ENCODE data around the gene USP24. TPM values are rescaled to one million over a fixed set of nuclear protein-coding genes. Genes with fewer than 3 reads are reported as not detected.

USP24 gene
- total RNA-seq, 1 donor from 2014 or later, result 57.1 TPM

DNA sequence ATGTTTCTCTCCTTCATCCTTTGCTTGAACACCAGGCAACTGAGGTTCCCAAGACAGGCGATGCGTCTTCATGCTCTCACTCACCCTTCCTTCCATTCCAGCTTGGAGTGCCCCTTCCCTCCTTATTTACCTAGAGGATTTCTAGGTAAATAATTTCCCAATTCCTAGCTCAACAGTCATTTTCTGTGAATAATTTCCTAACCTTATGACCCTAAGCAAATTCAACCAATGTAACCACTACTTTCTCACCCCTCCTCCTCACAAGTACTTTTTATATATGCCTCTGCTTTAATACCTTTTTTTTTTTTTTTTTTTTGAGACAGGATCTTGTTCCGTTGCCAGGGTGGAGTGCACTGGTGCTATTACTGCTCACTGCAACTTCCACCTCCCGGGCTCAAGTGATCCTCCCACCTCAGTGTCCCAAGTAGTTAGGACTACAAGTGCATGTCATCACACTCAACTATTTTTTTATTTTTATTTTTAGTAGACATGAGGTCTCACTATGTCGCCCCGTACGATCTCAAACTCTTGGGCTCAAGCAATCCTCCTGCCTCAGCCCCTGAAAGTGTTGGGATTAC, 86.7 kb downstream of the USP24 start:
- Mint-ChIP-seq H3K4me3 (ENCODE audit: low read depth) (no peak overlapping the region), H3K36me3 (ENCODE audit: insufficient read depth) (peaks cover 50% of the 10 kb centered on the region), H3K4me1 (ENCODE audit: low read depth) (peaks cover 5% of the 10 kb centered on the region), H3K9me3 (ENCODE audit: low read depth) (peaks cover 9% of the 10 kb centered on the region), H3K27ac (peak overlapping the region; percentile 40), H3K27me3 (no peaks in the 10 kb centered on the region)
- TF ChIP-seq, protein P1, sequence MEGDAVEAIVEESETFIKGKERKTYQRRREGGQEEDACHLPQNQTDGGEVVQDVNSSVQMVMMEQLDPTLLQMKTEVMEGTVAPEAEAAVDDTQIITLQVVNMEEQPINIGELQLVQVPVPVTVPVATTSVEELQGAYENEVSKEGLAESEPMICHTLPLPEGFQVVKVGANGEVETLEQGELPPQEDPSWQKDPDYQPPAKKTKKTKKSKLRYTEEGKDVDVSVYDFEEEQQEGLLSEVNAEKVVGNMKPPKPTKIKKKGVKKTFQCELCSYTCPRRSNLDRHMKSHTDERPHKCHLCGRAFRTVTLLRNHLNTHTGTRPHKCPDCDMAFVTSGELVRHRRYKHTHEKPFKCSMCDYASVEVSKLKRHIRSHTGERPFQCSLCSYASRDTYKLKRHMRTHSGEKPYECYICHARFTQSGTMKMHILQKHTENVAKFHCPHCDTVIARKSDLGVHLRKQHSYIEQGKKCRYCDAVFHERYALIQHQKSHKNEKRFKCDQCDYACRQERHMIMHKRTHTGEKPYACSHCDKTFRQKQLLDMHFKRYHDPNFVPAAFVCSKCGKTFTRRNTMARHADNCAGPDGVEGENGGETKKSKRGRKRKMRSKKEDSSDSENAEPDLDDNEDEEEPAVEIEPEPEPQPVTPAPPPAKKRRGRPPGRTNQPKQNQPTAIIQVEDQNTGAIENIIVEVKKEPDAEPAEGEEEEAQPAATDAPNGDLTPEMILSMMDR (IDR thresholded peaks at IDR 0.05; ENCODE audit: unreplicated experiment), result no peak
- no peak for DNase-seq (ENCODE audit: low spot score, unreplicated experiment)

DNA sequence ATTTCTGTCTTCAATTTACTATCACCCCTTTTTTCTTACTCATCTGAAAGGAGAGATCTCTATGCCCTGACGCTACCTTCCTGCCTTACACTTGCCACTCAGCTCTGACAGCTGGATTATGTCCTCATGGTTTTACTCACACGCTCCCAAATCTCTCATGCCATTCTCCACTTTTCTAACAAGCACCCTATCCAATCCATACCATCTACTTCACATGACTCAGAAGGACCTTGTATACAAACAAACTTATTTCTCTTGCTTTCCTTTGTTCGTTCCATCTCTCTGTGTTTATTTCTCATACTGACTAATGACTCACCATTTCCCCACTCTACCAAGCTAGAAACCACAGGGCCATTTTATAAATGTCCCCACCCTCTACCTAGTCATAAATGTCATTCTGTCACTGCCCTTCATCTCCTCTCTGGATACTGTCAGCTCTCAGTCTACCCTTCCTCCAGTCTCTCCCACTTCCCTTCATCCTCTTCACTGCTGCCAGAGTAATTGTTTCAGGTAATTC, 87.3 kb downstream of the USP24 start:
- Mint-ChIP-seq H3K36me3 (ENCODE audit: insufficient read depth) (peaks cover 54% of the 10 kb centered on the region), H3K27me3 (no peaks in the 10 kb centered on the region), H3K4me3 (ENCODE audit: low read depth) (no peak overlapping the region), H3K9me3 (ENCODE audit: low read depth) (peaks cover 9% of the 10 kb centered on the region), H3K27ac (no peak overlapping the region), H3K4me1 (ENCODE audit: low read depth) (peaks cover 5% of the 10 kb centered on the region)
- TF ChIP-seq, protein P1 (IDR thresholded peaks at IDR 0.05; ENCODE audit: unreplicated experiment), result no peak
- no peak for DNase-seq (ENCODE audit: low spot score, unreplicated experiment)

DNA sequence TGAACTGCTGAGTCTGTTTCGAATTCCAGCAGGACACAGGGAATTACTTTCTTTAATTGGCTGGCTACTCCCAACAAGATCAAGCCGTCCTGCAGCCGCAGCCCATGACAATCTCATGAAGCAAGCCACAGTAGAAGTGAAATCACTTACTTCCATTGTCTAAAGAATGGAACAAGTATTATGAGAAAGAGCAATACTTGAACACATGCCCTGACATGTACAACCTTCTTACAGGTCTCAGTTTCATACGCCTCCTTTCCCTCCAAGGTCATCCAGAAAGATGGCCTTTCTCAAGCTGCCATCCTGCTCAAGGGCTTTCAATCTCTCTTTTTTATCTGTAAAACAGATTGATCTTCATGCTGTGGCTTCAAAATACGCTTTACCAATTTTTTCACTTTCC, 90.7 kb downstream of the USP24 start:
- no peak overlapping the region for H3K27ac Mint-ChIP-seq
- TF ChIP-seq, protein P1 (IDR thresholded peaks at IDR 0.05; ENCODE audit: unreplicated experiment), result no peak

DNA sequence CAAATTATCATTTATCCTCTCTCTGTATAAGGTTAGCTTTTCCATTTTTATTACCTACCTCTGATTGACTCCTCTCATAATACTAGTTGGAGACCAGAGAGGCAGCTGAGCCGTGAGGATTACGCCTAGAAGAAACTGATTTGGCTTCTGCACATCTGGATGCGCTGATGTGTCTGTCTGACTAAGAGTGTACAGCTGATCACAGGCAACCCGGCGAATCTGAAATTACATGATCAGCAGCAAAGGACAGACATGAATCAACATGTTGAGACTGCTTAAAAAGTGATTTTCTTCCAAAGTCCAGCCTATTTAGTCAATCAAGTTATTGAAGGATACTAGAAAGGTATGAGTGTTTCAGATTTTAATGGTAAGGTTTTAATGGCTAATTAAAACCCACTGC, 94.6 kb downstream of the USP24 start:
- Mint-ChIP-seq H3K27ac (no peak overlapping the region), H3K36me3 (ENCODE audit: insufficient read depth) (peaks cover 74% of the 10 kb centered on the region), H3K4me3 (ENCODE audit: low read depth) (no peak overlapping the region), H3K9me3 (ENCODE audit: low read depth) (peaks cover 16% of the 10 kb centered on the region), H3K4me1 (ENCODE audit: low read depth) (no peaks in the 10 kb centered on the region), H3K27me3 (no peaks in the 10 kb centered on the region)
- TF ChIP-seq, protein P1 (IDR thresholded peaks at IDR 0.05; ENCODE audit: unreplicated experiment), result no peak
- DNase-seq (ENCODE audit: low spot score, unreplicated experiment), result no peak

More for the DNA sequence above, 90.7 kb downstream of the USP24 start:
- H3K9me3 Mint-ChIP-seq (ENCODE audit: low read depth), result peaks cover 9% of the 10 kb centered on the region
- H3K36me3 Mint-ChIP-seq (ENCODE audit: insufficient read depth), result peaks cover 66% of the 10 kb centered on the region
- H3K4me1 Mint-ChIP-seq (ENCODE audit: low read depth), result peaks cover 5% of the 10 kb centered on the region
- no peak for DNase-seq (ENCODE audit: low spot score, unreplicated experiment)
- no peak overlapping the region for H3K4me3 Mint-ChIP-seq (ENCODE audit: low read depth)
- H3K27me3 Mint-ChIP-seq, result no peaks in the 10 kb centered on the region

DNA sequence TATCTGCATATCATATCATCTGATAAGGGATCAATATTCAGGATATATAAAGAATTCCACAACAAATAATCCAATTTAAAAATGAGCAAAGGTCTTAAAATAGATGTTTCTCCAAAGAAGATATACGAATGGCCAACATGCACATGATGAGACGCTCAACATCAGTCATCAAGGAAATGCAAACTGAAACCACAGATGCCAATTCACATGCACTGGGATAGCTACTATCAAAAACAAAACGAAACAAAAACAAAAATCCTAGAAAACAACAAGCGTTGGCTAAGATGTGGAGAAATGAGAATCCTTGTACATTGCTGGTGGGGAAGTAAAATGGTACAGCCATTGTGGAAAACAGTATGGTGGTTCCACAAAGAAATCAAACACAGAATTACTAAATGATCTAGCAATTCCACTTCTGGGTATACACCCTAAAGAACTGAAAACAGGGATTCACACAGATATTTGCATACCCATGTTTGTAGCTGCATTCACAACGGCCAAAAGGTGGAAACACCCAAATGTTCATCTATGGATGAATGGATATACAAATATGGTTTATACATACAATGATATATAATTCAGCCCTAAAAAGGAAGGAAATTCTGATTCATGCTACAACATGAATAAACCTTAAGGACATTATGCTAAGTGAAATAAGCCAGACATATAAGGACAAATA, 96.4 kb downstream of the USP24 start:
- H3K27me3 Mint-ChIP-seq, result no peaks in the 10 kb centered on the region
- peaks cover 29% of the 10 kb centered on the region for H3K9me3 Mint-ChIP-seq (ENCODE audit: low read depth)
- no peak for DNase-seq (ENCODE audit: low spot score, unreplicated experiment)
- no peaks in the 10 kb centered on the region for H3K4me1 Mint-ChIP-seq (ENCODE audit: low read depth)
- H3K27ac Mint-ChIP-seq, result no peak overlapping the region
- TF ChIP-seq, protein P1 (IDR thresholded peaks at IDR 0.05; ENCODE audit: unreplicated experiment), result no peak
- H3K36me3 Mint-ChIP-seq (ENCODE audit: insufficient read depth), result peaks cover 77% of the 10 kb centered on the region
- H3K4me3 Mint-ChIP-seq (ENCODE audit: low read depth), result no peak overlapping the region
